ENCODE data around the gene FGF4.

FGF4 gene

DNA sequence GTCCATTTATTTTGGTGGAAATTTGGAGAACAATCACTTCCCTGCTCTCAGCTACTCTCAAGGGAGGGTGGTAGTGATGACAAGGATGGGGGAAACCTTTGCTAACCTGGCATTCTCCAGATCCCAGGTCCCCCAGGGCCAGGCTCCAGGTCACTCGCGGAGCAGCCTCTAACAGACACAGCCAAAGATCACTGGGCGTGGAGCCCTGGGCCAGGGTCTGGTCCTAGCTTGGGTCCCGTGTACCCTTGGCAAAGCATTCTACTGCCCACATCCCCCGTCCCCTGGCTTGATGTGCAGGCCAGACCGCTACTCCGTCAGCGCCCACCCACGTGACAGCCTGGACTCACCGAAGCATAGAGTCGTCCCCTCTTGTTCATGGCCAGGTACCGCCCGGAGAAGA lies 40.8 kb upstream of the FGF4 start:
- Mint-ChIP-seq H3K4me3 (no peak overlapping the region), H3K27ac (no peak overlapping the region), H3K27me3 (ENCODE audit: low read depth, poor library complexity) (peaks cover 62% of the 10 kb centered on the region), H3K9me3 (no peaks in the 10 kb centered on the region), H3K36me3 (ENCODE audit: low read depth) (peaks cover 5% of the 10 kb centered on the region), H3K4me1 (peaks cover 25% of the 10 kb centered on the region)
- no peak for DNase-seq
- no peak for TF ChIP-seq CTCF (IDR thresholded peaks at IDR 0.05)

GRCh38 chr11:69814902-69815301 lies 39.8 kb upstream of the FGF4 start:
- Mint-ChIP-seq H3K27me3 (ENCODE audit: low read depth, poor library complexity) (peaks cover 52% of the 10 kb centered on the region), H3K27ac (no peak overlapping the region), H3K36me3 (ENCODE audit: low read depth) (peaks cover 5% of the 10 kb centered on the region), H3K4me1 (peaks cover 23% of the 10 kb centered on the region), H3K9me3 (no peaks in the 10 kb centered on the region), H3K4me3 (no peak overlapping the region)
- DNase-seq, result no peak
- no peak for TF ChIP-seq CTCF (IDR thresholded peaks at IDR 0.05)

- Mint-ChIP-seq H3K36me3 (ENCODE audit: low read depth) (peaks cover 5% of the 10 kb centered on the region), H3K27ac (no peak overlapping the region), H3K4me1 (peaks cover 24% of the 10 kb centered on the region), H3K27me3 (ENCODE audit: low read depth, poor library complexity) (peaks cover 47% of the 10 kb centered on the region), H3K9me3 (no peaks in the 10 kb centered on the region), H3K4me3 (peak overlapping the region; percentile 27)
- DNase-seq, result no peak
- TF ChIP-seq CTCF (IDR thresholded peaks at IDR 0.05), result no peak
Observed at GRCh38 chr11:69814411-69814810, 39.3 kb upstream of the FGF4 start.

- H3K27ac Mint-ChIP-seq, result no peak overlapping the region
- H3K4me1 Mint-ChIP-seq, result peaks cover 27% of the 10 kb centered on the region
- peaks cover 41% of the 10 kb centered on the region for H3K27me3 Mint-ChIP-seq (ENCODE audit: low read depth, poor library complexity)
- H3K9me3 Mint-ChIP-seq, result no peaks in the 10 kb centered on the region
- no peak for DNase-seq
- H3K4me3 Mint-ChIP-seq, result peak overlapping the region; percentile 27
- H3K36me3 Mint-ChIP-seq (ENCODE audit: low read depth), result peaks cover 5% of the 10 kb centered on the region
- TF ChIP-seq CTCF (IDR thresholded peaks at IDR 0.05), result no peak
Observed at GRCh38 chr11:69813839-69814238, 38.7 kb upstream of the FGF4 start.

DNA sequence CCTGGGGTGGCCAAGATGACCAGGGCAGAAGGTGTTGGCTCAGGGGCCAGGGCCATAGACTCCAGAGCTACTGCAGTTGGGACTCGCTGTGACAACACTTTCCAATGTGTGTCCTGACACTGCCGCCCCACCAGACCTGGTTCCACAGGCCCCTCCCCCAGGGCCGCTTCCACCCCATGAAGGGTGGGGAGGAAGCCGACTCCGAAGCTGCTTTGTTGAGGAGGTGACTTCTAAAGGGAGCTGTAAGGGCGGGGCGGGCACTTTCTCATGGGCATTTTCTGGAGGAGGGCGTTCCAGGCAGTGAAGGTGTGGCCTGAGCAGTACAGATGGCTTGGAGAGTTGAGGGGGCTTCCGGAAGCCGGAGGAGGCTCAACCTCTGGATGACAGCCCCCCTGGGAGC lies 37.8 kb upstream of the FGF4 start:
- no peak for TF ChIP-seq CTCF (IDR thresholded peaks at IDR 0.05)
- H3K4me3 Mint-ChIP-seq, result no peak overlapping the region
- DNase-seq, result no peak
- H3K4me1 Mint-ChIP-seq, result peaks cover 36% of the 10 kb centered on the region
- no peaks in the 10 kb centered on the region for H3K9me3 Mint-ChIP-seq
- H3K27me3 Mint-ChIP-seq (ENCODE audit: low read depth, poor library complexity), result peaks cover 36% of the 10 kb centered on the region
- peaks cover 5% of the 10 kb centered on the region for H3K36me3 Mint-ChIP-seq (ENCODE audit: low read depth)
- no peak overlapping the region for H3K27ac Mint-ChIP-seq

DNA sequence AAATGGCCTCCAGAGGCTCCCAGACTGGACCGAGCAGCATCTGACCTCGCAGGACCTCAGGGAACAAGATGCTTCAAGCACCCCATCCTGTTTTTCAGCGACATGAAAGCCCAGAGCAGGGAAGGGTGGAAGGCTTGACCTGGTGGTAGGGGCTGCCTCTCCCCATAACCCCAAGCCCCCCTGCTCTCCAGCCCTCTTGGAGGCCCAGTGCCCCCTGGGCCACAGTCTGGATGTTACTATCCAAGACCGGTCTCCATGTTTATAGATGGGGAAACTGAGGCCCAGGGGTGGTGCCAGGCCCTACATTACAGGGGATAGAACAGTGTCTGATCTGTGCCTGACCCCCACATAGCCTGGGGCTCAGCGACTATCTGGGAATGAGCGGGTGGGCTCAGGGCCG lies 37.1 kb upstream of the FGF4 start:
- Mint-ChIP-seq H3K27ac (no peak overlapping the region), H3K4me3 (no peak overlapping the region), H3K36me3 (ENCODE audit: low read depth) (peaks cover 5% of the 10 kb centered on the region), H3K9me3 (no peaks in the 10 kb centered on the region), H3K27me3 (ENCODE audit: low read depth, poor library complexity) (peaks cover 29% of the 10 kb centered on the region), H3K4me1 (peaks cover 37% of the 10 kb centered on the region)
- no peak for TF ChIP-seq CTCF (IDR thresholded peaks at IDR 0.05)
- no peak for DNase-seq

All from nephron progenitor cell (in vitro differentiated cells).